Retinal pigment epithelial cell (primary cell): Measurements from ENCODE around the gene LIN28A.

Experiments used
- DNase-seq: peaks from one replicate; pipeline ENCODE4 v3.0.0-alpha.2; 2010; ENCODE audit warnings: low read depth
- H3K4me3 ChIP-seq: 2 replicates; pipeline ENCODE4 v1.5.1; 2011; ENCODE audit warnings: mild to moderate bottlenecking, low read length, control low read depth, moderate library complexity
- TF ChIP-seq, protein P1 (sequence below): conservative IDR thresholded peaks from 2 replicates; pipeline ENCODE4 v1.5.1; 2011; ENCODE audit warnings: low read depth, low read length, control low read depth, inconsistent platforms

LIN28A gene

DNA sequence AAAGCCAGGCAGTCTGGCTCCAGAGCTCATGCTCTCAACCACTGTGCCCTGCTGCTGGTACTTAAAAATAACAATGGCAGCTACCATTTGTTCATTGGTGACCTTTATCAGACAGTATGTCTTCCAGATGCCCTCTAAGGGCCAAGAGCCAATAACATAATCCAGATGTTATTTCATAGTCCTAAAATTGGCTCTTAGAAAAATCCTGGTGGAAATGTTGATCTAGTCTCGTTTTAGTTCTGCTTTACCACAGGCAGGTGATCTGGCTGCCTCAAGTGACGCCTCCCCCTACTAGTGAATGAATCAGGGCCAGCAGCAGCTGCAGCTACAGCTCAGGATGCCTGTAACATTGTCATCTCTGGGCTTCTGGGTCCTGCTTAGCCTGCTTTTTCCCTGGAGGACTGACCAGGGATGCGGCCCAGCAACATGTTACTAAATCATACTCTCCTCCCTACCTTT lies 49.0 kb downstream of the LIN28A start:
- no peak overlapping the region for H3K4me3 ChIP-seq
- DNase-seq, result no peak
- TF ChIP-seq, protein P1, sequence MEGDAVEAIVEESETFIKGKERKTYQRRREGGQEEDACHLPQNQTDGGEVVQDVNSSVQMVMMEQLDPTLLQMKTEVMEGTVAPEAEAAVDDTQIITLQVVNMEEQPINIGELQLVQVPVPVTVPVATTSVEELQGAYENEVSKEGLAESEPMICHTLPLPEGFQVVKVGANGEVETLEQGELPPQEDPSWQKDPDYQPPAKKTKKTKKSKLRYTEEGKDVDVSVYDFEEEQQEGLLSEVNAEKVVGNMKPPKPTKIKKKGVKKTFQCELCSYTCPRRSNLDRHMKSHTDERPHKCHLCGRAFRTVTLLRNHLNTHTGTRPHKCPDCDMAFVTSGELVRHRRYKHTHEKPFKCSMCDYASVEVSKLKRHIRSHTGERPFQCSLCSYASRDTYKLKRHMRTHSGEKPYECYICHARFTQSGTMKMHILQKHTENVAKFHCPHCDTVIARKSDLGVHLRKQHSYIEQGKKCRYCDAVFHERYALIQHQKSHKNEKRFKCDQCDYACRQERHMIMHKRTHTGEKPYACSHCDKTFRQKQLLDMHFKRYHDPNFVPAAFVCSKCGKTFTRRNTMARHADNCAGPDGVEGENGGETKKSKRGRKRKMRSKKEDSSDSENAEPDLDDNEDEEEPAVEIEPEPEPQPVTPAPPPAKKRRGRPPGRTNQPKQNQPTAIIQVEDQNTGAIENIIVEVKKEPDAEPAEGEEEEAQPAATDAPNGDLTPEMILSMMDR, result no peak

DNA sequence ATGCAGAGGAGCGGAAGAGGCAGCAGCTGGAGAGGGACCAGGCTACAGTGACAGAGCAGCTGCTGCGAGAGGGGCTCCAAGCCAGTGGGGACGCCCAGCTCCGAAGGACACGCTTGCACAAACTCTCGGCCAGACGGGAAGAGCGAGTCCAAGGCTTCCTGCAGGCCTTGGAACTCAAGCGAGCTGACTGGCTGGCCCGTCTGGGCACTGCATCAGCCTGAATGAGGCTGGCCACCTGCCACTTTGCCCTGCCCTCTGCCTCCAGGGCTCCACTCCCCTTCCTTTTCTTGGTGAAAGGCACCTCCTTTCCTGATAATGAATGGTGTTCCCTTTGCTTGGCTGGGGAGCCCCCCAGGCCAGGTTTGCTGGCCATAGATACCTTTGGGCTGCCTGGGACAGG lies 58.3 kb downstream of the LIN28A start:
- TF ChIP-seq, protein P1, result no peak
- no peak for DNase-seq
- H3K4me3 ChIP-seq, result no peak overlapping the region

DNA sequence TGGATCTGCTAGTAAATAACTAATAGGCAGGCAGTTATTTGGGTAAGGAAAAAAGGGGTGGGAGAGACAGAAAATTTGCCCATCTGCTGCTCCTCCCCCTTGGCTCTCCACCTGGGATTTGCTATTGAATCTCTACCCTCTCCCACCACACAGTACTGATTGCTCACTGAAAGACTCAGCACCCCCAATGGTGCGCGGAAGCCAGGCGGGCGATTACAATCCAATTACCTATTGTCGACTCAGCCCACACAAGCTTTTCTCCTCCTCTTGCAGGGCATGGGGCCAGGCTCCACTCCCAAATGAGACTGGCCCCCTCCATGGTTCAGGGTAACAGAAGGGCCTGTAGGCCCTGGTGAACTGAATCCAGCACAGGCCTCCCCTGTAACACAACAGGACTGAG lies 58.9 kb downstream of the LIN28A start:
- no peak overlapping the region for H3K4me3 ChIP-seq
- TF ChIP-seq, protein P1, result no peak
- no peak for DNase-seq

DNA sequence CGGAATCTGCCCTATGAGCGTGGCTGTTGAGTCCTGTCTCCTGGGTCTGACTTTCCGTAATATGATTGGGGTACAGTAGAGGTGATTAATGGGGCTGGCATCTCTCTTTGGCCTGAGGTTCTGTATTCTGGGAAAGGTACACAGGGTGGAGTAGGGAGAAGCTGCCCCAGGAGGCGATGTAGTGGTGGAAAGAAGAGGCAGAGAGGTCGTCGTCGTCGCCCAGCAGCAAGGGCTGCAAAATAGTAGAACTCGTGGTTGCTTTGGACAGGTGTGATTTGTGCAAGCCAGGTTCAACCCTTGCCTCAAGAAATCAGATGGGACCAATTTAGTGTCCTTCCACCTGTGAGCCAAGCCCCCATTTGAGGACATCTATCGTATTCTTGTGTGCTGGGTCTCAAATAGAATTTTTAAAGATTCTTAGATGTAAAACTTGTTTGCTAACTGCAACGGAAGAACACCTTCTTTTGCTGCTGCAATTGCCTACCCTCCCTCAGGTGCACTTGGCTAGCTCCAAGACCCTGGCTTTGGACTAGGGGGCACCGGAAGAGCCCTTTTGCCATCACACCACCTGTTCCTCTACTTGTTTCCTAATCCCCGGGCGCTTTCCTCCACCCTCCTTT lies 60.4 kb downstream of the LIN28A start:
- TF ChIP-seq, protein P1, result no peak
- peak overlapping the region; percentile 67 for H3K4me3 ChIP-seq
- no peak for DNase-seq

DNA sequence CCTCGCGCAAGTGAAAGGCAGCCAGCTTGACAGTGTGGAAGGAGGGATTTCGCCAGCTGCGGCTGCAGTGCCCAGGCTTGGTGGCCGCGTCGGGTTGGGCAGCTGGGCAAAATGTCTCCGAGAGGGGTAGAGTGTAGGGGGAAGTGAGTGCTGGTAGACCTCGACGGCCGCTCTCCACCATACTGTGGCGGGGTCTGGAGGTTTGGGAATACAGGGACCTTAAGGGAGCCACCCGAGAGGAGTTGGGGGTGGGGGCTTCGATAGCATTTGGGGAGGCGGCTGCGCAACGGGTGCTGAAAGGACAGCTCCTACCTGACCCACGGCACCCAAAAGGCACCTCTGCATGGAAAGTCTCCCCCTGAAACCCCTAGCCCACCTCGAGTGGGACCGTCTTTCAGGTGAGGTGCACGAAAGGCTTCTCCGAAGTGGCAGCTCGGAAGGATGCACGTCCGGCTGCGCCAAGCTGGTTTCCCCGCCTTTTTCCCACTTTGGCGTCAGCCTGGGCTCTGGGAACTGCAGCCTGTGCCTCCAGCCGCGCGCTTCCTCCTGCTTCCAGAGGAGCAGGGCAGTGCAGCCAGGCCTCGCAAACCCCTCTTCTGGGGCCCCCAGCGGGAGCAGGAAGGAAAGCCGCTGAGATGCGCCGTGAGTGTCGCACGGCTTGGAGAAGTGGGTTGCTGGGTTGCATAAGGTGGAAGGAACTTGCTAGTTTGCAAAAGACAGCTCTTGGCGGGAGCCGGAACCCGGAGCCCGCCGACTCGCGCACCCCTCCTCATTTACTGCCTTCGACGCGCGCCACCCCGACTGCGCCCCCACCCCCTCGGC lies 61.1 kb downstream of the LIN28A start:
- TF ChIP-seq, protein P1, result no peak
- H3K4me3 ChIP-seq, result peak overlapping the region; percentile 67
- DNase-seq, result peak; percentile 17

DNA sequence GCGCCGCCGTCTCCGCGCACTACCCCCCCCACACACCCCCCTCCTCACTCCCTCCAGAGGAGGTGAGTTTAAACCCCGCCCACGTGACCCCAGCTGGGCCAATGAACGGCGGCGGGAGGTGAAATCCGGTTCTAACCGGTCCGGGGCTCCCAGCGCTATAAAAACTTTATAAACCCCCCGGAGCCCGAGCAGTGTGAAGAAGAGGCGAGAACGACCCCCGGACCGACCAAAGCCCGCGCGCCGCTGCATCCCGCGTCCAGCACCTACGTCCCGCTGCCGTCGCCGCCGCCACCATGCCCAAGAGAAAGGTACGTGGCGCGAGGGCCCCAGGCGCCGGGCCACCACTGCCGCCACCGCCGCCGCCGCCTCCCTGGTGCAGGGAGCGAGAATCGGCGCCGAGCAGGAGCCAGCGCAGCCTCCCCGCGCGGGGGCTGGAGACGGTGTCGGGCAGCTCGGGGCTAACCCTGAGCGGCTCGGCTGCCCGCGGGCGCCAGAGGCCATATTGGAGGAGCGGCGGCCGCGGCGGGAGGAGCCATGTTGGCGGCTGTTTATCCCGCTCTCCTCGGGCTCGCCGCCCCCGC lies 61.8 kb downstream of the LIN28A start, which contains the start of gene HMGN2:
TSS of gene HMGN2 (plus strand) at position 121 of the 581 bp plus-strand sequence. CDS start at position 294, 173 bp downstream.
- DNase-seq, result peak; percentile 37
- peak within 1 kb of the TSS; percentile 67 for H3K4me3 ChIP-seq
- TF ChIP-seq, protein P1, result no peak
